Glutamatergic neuron (in vitro differentiated cells): ENCODE data around the gene LRP6. TPM values are rescaled to one million over a fixed set of nuclear protein-coding genes. Genes with fewer than 3 reads are reported as not detected.

Source experiments
- DNase-seq: peaks from one replicate; pipeline ENCODE4 v3.0.0; 2022
- H3K27ac Mint-ChIP-seq: one replicate; pipeline ENCODE4 v1.8.0; 2020; ENCODE audit warnings: mild to moderate bottlenecking, mixed read lengths, inconsistent platforms; ENCODE audit not compliant: unreplicated experiment
- H3K27me3 Mint-ChIP-seq: one replicate; pipeline ENCODE4 v1.8.0; 2020; ENCODE audit warnings: mild to moderate bottlenecking, moderate library complexity, mixed read lengths, inconsistent platforms; ENCODE audit not compliant: unreplicated experiment
- H3K36me3 Mint-ChIP-seq: one replicate; pipeline ENCODE4 v1.8.0; 2020; ENCODE audit warnings: mild to moderate bottlenecking, mixed read lengths, inconsistent platforms; ENCODE audit not compliant: unreplicated experiment
- H3K4me1 Mint-ChIP-seq: one replicate; pipeline ENCODE4 v1.8.0; 2020; ENCODE audit warnings: mild to moderate bottlenecking, low read depth, mixed read lengths, inconsistent platforms; ENCODE audit not compliant: unreplicated experiment
- H3K4me3 Mint-ChIP-seq: one replicate; pipeline ENCODE4 v1.8.0; 2020; ENCODE audit warnings: mild to moderate bottlenecking, mixed read lengths, inconsistent platforms; ENCODE audit not compliant: unreplicated experiment
- H3K9me3 Mint-ChIP-seq: one replicate; pipeline ENCODE4 v1.8.0; 2020; ENCODE audit warnings: mild to moderate bottlenecking, moderate library complexity, mixed read lengths, inconsistent platforms; ENCODE audit not compliant: unreplicated experiment
- total RNA-seq: library from RNA; stranded (reverse); fragmentation: NEBNext Ultra II Directional; extraction: Animal tissue kit (Norgen Biotek cat#: 25700); gene quantifications from one replicate; pipeline ENCODE4 v1.2.1, GENCODE V29; 2021; ENCODE audit not compliant: unreplicated experiment
- TF ChIP-seq, protein P1 (sequence below): fragments of 200-600 bp; sonication (generic); IDR thresholded peaks from one replicate; pipeline ENCODE4 v1.5.0; 2021; ENCODE audit not compliant: partially characterized antibody, unreplicated experiment

LRP6 gene
- total RNA-seq, 1 donor from 2014 or later: 48.3 TPM

- H3K27me3 Mint-ChIP-seq: no peaks in the 10 kb centered on the region
- no peak for DNase-seq
- peaks cover 30% of the 10 kb centered on the region for H3K36me3 Mint-ChIP-seq
- no peak overlapping the region for H3K27ac Mint-ChIP-seq
- peaks cover 2% of the 10 kb centered on the region for H3K9me3 Mint-ChIP-seq
- TF ChIP-seq, protein P1, sequence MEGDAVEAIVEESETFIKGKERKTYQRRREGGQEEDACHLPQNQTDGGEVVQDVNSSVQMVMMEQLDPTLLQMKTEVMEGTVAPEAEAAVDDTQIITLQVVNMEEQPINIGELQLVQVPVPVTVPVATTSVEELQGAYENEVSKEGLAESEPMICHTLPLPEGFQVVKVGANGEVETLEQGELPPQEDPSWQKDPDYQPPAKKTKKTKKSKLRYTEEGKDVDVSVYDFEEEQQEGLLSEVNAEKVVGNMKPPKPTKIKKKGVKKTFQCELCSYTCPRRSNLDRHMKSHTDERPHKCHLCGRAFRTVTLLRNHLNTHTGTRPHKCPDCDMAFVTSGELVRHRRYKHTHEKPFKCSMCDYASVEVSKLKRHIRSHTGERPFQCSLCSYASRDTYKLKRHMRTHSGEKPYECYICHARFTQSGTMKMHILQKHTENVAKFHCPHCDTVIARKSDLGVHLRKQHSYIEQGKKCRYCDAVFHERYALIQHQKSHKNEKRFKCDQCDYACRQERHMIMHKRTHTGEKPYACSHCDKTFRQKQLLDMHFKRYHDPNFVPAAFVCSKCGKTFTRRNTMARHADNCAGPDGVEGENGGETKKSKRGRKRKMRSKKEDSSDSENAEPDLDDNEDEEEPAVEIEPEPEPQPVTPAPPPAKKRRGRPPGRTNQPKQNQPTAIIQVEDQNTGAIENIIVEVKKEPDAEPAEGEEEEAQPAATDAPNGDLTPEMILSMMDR: no peak
- peaks cover 10% of the 10 kb centered on the region for H3K4me1 Mint-ChIP-seq
- no peak overlapping the region for H3K4me3 Mint-ChIP-seq
These were observed 69.7 kb downstream of the LRP6 start for GRCh38 chr12:12197128-12197527.

DNA sequence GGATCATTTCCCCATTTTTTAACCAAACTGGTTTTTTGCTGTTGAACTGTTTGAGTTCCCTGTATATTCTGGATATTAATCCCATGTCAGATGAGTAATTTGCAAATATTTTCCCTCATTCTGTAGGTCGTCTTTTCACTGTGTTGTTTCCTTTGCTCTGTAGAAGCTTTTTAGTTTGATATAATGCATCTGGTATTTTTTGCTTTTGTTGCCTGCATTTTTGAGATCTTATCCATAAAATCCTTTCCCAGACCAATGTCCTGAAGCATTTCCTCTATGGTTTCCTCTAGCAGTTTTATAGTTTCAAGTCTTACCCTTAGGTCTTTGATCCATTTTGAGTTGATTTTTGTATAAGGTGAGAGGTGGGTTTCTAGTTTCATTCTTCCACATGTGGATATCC is 71.3 kb downstream of the LRP6 start:
- Mint-ChIP-seq H3K4me3 (no peak overlapping the region), H3K36me3 (peaks cover 29% of the 10 kb centered on the region), H3K27me3 (no peaks in the 10 kb centered on the region), H3K27ac (no peak overlapping the region), H3K9me3 (peaks cover 2% of the 10 kb centered on the region), H3K4me1 (peaks cover 10% of the 10 kb centered on the region)
- no peak for DNase-seq
- TF ChIP-seq, protein P1: no peak

DNA sequence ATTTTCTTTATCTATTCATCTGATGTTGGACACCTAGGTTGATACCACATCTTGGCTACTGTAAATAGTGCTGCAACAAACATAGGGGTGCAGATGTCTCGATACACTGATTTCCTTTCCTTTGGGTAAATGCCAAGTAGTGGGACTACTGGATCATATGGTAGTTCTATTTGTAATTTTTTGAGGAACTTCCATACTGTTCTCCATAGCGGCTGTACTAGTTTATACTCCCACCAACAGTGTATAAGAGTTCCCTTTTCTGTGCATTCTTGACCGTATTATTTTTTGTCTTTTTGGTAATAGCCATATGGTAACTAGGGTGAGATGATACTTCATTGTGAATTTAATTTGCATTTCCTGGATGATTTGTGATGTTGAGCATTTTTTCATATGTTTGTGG is 71.8 kb downstream of the LRP6 start:
- peaks cover 25% of the 10 kb centered on the region for H3K36me3 Mint-ChIP-seq
- peaks cover 10% of the 10 kb centered on the region for H3K4me1 Mint-ChIP-seq
- DNase-seq: no peak
- no peak overlapping the region for H3K27ac Mint-ChIP-seq
- no peaks in the 10 kb centered on the region for H3K27me3 Mint-ChIP-seq
- peaks cover 3% of the 10 kb centered on the region for H3K9me3 Mint-ChIP-seq
- H3K4me3 Mint-ChIP-seq: no peak overlapping the region
- TF ChIP-seq, protein P1: no peak

DNA sequence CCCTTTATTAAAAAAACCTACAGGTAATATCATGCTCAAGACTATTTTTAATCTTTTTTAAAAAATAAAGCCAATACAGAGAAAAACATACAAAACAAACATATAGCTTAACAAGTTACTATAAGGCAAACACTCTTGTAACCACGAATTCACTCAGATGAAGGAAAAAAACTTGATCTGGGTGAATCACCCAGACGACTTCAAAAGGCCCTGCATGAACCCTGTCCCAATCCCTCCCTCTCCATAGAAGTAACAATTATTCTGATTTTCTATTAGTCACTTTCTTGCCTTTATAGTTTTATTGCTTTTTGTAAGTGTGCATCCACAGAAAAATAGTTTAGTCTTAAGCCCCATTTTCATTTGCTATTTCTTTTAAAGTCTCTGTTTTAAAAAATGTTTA is 72.6 kb downstream of the LRP6 start:
- no peak for DNase-seq
- H3K4me1 Mint-ChIP-seq: peaks cover 10% of the 10 kb centered on the region
- no peak overlapping the region for H3K4me3 Mint-ChIP-seq
- no peak overlapping the region for H3K27ac Mint-ChIP-seq
- no peaks in the 10 kb centered on the region for H3K27me3 Mint-ChIP-seq
- peaks cover 3% of the 10 kb centered on the region for H3K9me3 Mint-ChIP-seq
- TF ChIP-seq, protein P1: no peak
- peaks cover 24% of the 10 kb centered on the region for H3K36me3 Mint-ChIP-seq

- no peak overlapping the region for H3K4me3 Mint-ChIP-seq
- peaks cover 1% of the 10 kb centered on the region for H3K9me3 Mint-ChIP-seq
- TF ChIP-seq, protein P1: no peak
- DNase-seq: no peak
- H3K27me3 Mint-ChIP-seq: no peaks in the 10 kb centered on the region
- peaks cover 10% of the 10 kb centered on the region for H3K4me1 Mint-ChIP-seq
- H3K27ac Mint-ChIP-seq: no peak overlapping the region
- no peaks in the 10 kb centered on the region for H3K36me3 Mint-ChIP-seq
These were observed 75.8 kb downstream of the LRP6 start for GRCh38 chr12:12191008-12191407.
